Mesothelial cell of epicardium (in vitro differentiated cells): ENCODE measurements around the gene MBOAT1. TPM values are rescaled to one million over a fixed set of nuclear protein-coding genes. Genes with fewer than 3 reads are reported as not detected.

Source experiments
- DNase-seq, 2 experiments: peaks; one replicate each; pipeline ENCODE4 v3.0.0; 2021; ENCODE audit warnings: low spot score in 2 of 2; ENCODE audit not compliant: unreplicated experiment in 2 of 2
- H3K27ac Mint-ChIP-seq: 2 replicates; pipeline ENCODE4 v1.8.0; 2021; ENCODE audit warnings: mixed read lengths
- H3K27me3 Mint-ChIP-seq: 2 replicates; pipeline ENCODE4 v1.8.0; 2021; ENCODE audit warnings: low read depth, mixed read lengths
- H3K36me3 Mint-ChIP-seq: 2 replicates; pipeline ENCODE4 v1.8.0; 2021; ENCODE audit warnings: mixed read lengths
- H3K4me1 Mint-ChIP-seq: 2 replicates; pipeline ENCODE4 v1.8.0; 2021; ENCODE audit warnings: mixed read lengths
- H3K4me3 Mint-ChIP-seq: 2 replicates; pipeline ENCODE4 v1.8.0; 2021; ENCODE audit warnings: mild to moderate bottlenecking, moderate library complexity, mixed read lengths
- H3K9me3 Mint-ChIP-seq: 2 replicates; pipeline ENCODE4 v1.8.0; 2021; ENCODE audit warnings: mixed read lengths
- total RNA-seq: library from RNA; stranded (reverse); gene quantifications from 3 replicates; pipeline ENCODE4 v1.2.1, GENCODE V29; 2021
- TF ChIP-seq, protein P1 (sequence below): fragments of 200-600 bp; sonication (generic); IDR thresholded peaks from one replicate; pipeline ENCODE4 v1.5.0; 2021; ENCODE audit warnings: antibody characterized with exemption; ENCODE audit not compliant: unreplicated experiment

MBOAT1 gene
- total RNA-seq, 1 donor from 2014 or later = 23.5 TPM

DNA sequence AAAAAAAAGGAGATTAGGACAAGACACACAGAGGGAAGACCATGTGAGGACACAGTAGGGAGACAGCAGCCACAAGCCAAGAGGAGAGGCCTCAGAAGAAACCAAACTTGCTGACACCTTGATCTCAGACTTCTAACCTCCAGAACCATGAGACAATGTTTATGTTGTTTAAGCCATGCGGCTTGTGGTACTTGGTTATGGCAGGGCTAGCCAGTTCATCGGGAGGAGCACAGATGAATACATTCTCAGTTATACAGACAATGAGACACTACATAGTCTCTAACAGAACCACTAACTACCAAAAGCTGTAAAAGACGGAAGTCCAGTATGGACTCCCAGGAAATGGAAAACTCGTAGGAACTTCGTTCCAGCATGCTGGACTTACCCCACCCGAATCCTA, 116.8 kb downstream of the MBOAT1 start:
- Mint-ChIP-seq H3K4me1 (peaks cover 33% of the 10 kb centered on the region), H3K27me3 (no peaks in the 10 kb centered on the region)

DNA sequence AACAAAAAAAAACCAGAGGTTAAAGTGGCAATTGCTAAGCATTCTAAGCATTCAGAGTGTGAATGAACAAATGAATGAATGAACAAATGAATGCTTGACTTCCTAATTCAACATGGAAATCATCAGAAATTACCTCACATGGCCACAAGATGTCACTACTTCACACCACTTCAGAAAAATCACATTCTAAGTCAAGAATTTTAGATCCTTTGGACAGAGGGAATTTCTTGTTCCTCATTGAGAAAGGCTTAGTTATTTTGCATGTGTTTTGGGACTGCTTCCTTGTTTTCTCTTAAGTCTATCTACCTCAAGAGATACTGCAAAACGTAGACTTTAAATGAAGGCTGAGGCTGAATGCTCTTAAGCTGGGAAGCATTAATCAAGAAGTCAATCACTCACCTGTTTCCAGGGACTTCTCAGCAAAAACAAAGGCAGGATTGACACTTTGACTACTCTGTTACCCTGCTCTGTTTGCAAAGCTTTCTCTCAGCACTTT, 120.2 kb downstream of the MBOAT1 start:
- Mint-ChIP-seq H3K9me3 (no peaks in the 10 kb centered on the region), H3K36me3 (peaks cover 2% of the 10 kb centered on the region), H3K4me1 (peaks cover 15% of the 10 kb centered on the region), H3K27me3 (no peaks in the 10 kb centered on the region), H3K27ac (no peak overlapping the region), H3K4me3 (no peak overlapping the region)
- TF ChIP-seq, protein P1, sequence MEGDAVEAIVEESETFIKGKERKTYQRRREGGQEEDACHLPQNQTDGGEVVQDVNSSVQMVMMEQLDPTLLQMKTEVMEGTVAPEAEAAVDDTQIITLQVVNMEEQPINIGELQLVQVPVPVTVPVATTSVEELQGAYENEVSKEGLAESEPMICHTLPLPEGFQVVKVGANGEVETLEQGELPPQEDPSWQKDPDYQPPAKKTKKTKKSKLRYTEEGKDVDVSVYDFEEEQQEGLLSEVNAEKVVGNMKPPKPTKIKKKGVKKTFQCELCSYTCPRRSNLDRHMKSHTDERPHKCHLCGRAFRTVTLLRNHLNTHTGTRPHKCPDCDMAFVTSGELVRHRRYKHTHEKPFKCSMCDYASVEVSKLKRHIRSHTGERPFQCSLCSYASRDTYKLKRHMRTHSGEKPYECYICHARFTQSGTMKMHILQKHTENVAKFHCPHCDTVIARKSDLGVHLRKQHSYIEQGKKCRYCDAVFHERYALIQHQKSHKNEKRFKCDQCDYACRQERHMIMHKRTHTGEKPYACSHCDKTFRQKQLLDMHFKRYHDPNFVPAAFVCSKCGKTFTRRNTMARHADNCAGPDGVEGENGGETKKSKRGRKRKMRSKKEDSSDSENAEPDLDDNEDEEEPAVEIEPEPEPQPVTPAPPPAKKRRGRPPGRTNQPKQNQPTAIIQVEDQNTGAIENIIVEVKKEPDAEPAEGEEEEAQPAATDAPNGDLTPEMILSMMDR = peak; percentile 85
- DNase-seq = no peak

More for the DNA sequence above, 116.8 kb downstream of the MBOAT1 start:
- Mint-ChIP-seq H3K36me3 (no peaks in the 10 kb centered on the region), H3K4me3 (no peak overlapping the region), H3K9me3 (no peaks in the 10 kb centered on the region), H3K27ac (no peak overlapping the region)
- no peak for DNase-seq
- TF ChIP-seq, protein P1 = no peak

DNA sequence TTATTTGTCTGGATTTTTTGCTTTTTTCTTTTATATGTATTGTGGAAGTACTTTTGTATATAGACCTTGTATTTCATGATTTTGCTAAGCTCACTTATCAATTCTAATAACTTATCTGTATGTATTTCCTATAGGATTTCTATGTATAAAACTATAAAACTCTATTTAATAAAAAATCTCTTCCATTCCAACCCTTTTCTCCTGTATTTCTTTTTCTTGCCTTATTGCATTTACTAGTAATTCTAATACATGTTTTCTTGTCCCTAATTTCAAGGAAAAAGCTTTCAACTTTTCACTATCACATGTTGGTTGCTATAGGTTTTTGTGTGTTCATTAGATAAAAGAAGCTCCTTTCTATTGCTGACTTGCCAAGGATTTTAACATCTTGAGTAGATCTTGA, 125.3 kb downstream of the MBOAT1 start:
- Mint-ChIP-seq H3K36me3 (peaks cover 2% of the 10 kb centered on the region), H3K4me1 (peaks cover under 1% of the 10 kb centered on the region), H3K27me3 (no peaks in the 10 kb centered on the region), H3K27ac (no peak overlapping the region), H3K4me3 (no peak overlapping the region), H3K9me3 (no peaks in the 10 kb centered on the region)
- no peak for DNase-seq
- TF ChIP-seq, protein P1 = no peak

DNA sequence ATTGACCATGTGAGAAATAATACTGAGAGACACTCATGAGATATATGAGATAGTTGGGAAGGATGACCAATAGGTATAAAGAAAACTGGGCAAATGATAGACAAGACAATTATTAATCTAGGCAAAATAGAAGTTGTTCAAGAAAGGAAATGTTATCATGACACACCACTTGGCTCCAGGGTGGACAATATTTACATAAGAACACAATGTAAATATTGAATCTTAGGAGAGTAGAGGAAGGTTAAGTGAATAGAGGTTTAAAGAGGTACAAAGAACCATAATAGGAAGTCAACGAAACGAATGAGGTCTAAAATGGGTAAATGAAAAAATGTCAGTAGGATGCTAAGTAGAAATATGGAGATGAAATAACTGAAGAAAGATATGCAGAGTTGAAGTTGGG, 126.5 kb downstream of the MBOAT1 start:
- H3K27me3 Mint-ChIP-seq = no peaks in the 10 kb centered on the region
- no peak overlapping the region for H3K27ac Mint-ChIP-seq
- H3K4me1 Mint-ChIP-seq = no peaks in the 10 kb centered on the region
- H3K36me3 Mint-ChIP-seq = peaks cover 2% of the 10 kb centered on the region
- no peak for DNase-seq
- no peak overlapping the region for H3K4me3 Mint-ChIP-seq
- H3K9me3 Mint-ChIP-seq = no peaks in the 10 kb centered on the region
- TF ChIP-seq, protein P1 = no peak

DNA sequence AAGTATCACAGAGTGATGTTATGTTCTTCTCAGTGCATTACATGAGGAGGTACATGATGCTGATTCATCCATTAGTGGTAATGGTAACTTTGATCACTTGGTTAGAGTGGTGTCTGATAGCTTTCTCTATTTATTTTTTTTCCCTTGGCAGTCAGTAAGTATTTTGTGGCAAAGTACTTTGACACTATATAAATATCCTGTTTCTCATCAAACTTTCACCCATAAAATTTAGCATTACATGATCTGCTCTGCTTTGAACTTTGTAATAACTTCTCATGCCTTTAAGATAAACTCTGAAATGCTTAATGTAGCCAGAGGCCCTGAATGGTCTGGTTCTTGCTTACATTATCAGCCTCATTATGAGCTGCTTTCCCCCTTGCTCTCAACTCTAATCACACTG, 127.9 kb downstream of the MBOAT1 start:
- Mint-ChIP-seq H3K4me3 (no peak overlapping the region), H3K27ac (no peak overlapping the region)

More for the DNA sequence above, 127.9 kb downstream of the MBOAT1 start:
- H3K4me1 Mint-ChIP-seq = no peaks in the 10 kb centered on the region
- no peaks in the 10 kb centered on the region for H3K27me3 Mint-ChIP-seq
- H3K36me3 Mint-ChIP-seq = peaks cover 5% of the 10 kb centered on the region
- no peak for DNase-seq
- peaks cover 3% of the 10 kb centered on the region for H3K9me3 Mint-ChIP-seq
- TF ChIP-seq, protein P1 = no peak
